Esophagus muscularis mucosa (tissue), 4 donors: Measurements from ENCODE around the gene RABL6. TPM values are rescaled to one million over a fixed set of nuclear protein-coding genes. Genes with fewer than 3 reads are reported as not detected.

Experiments used
- DNase-seq: peaks from one replicate; pipeline ENCODE4 v3.0.0-alpha.2; 2017; ENCODE audit errors: extremely low spot score
- H3K27ac ChIP-seq, 4 donors: fragments of 200-600 bp; sonication (generic); replicated peaks in 1 of 4; 1 replicate in 3 of 4; 2 replicates in 1 of 4; pipeline ENCODE4 v1.5.1; 2016 to 2019; ENCODE audit warnings: mild to moderate bottlenecking in 1 of 4
- H3K27me3 ChIP-seq, 4 donors: fragments of 200-600 bp; sonication (generic); one replicate each; pipeline versions ENCODE4 v1.5.1 to v1.6.0; 2016 to 2019
- H3K36me3 ChIP-seq, 4 donors: fragments of 200-600 bp; sonication (generic); one replicate each; pipeline ENCODE4 v1.5.1; 2016 to 2019
- H3K4me1 ChIP-seq, 4 donors: fragments of 200-600 bp; sonication (generic); one replicate each; pipeline ENCODE4 v1.5.1; 2016 to 2019
- H3K4me3 ChIP-seq, 4 donors: fragments of 200-600 bp; sonication (generic); 1 replicate in 2 of 4; 2 replicates in 2 of 4; pipeline ENCODE4 v1.5.1; 2016 to 2019; ENCODE audit warnings: mild to moderate bottlenecking in 4 of 4, moderate library complexity in 1 of 4
- H3K9me3 ChIP-seq, 4 donors: fragments of 200-600 bp; sonication (generic); 1 replicate in 3 of 4; 2 replicates in 1 of 4; pipeline ENCODE4 v1.5.1; 2016 to 2019
- CTCF ChIP-seq, 3 experiments: fragments of 200-600 bp in 2 of 3; fragments of 450-650 bp in 1 of 3; sonication (generic) in 2 of 3; IDR thresholded peaks; one replicate each; pipeline ENCODE4 v1.5.1; 2017 to 2019; ENCODE audit warnings: antibody characterized with exemption in 3 of 3, mild to moderate bottlenecking in 2 of 3, moderate library complexity in 1 of 3
- EP300 ChIP-seq: sonication (generic); formaldehyde crosslinking; IDR thresholded peaks from one replicate; pipeline ENCODE4 v1.6.1; 2017; ENCODE audit warnings: antibody characterized with exemption
- POLR2A ChIP-seq: fragments of 450-650 bp; IDR thresholded peaks from one replicate; pipeline ENCODE4 v1.6.1; 2017; ENCODE audit warnings: antibody characterized with exemption, moderate library complexity, mild to moderate bottlenecking, low read depth
- POLR2AphosphoS5 ChIP-seq, 2 donors: sonication (generic); formaldehyde crosslinking; IDR thresholded peaks; one replicate each; pipeline ENCODE4 v1.6.1; 2017; ENCODE audit warnings: antibody characterized with exemption in 2 of 2
- WGBS: methylation state at CpG from one replicate; pipeline ENCODE4 v1.1.5; 2018; 5-methylcytosine and 5-hydroxymethylcytosine counted together
- intact Hi-C: fragments of 100-400 bp; cut with DNase I; formaldehyde crosslinking; loops from one replicate; pipeline ENCODE4 v1.15.1; 2023
- total RNA-seq, 4 donors: library from RNA; depleted of rRNA; stranded (reverse); fragments of >200 nt; gene quantifications; one replicate each; pipeline versions ENCODE4 v1.1.0 to v1.2.1, GENCODE V29; 2016

Gene RABL6
- total RNA-seq, 4 donors from 2014 or later = 56.3 to 110 (median 83.0) TPM

GRCh38 chr9:136825295-136826187 lies 17.8 kb downstream of the RABL6 start:
- H3K27ac ChIP-seq = no peak overlapping the region
- no peaks in the 10 kb centered on the region for H3K27me3 ChIP-seq
- H3K9me3 ChIP-seq = no peaks in the 10 kb centered on the region
- peaks cover 10 to 18% (median 17%) of the 10 kb centered on the region in 4 donors for H3K4me1 ChIP-seq
- intact Hi-C loops = no loop called here
- peaks cover 49 to 75% (median 73%) of the 10 kb centered on the region in 4 donors for H3K36me3 ChIP-seq
- DNase-seq = no peak
- H3K4me3 ChIP-seq = no peak overlapping the region
- WGBS = 87% methylated on average over 31 of the region's 44 CpGs
- TF ChIP-seq EP300 (no peak), POLR2A (no peak), CTCF (IDR thresholded peaks at IDR 0.05) (no peak), POLR2AphosphoS5 (IDR thresholded peaks at IDR 0.05) (no peak)

- Histone ChIP-seq H3K9me3 (no peaks in the 10 kb centered on the region), H3K27ac (no peak overlapping the region), H3K4me1 (peaks cover 5 to 12% (median 11%) of the 10 kb centered on the region in 4 donors), H3K36me3 (peaks cover 52 to 81% (median 79%) of the 10 kb centered on the region in 4 donors), H3K27me3 (no peaks in the 10 kb centered on the region), H3K4me3 (no peak overlapping the region)
- intact Hi-C loops = no loop called here
- TF ChIP-seq EP300 = no peak
- no peak for TF ChIP-seq POLR2AphosphoS5 (IDR thresholded peaks at IDR 0.05)
- no peak for TF ChIP-seq CTCF (IDR thresholded peaks at IDR 0.05)
- TF ChIP-seq POLR2A = no peak
- DNase-seq = no peak
- 90% methylated on average over 11 of the region's 17 CpGs for WGBS
Measured at GRCh38 chr9:136826188-136826541, 18.4 kb downstream of the RABL6 start.

- peaks cover 0 to 4% (median 4%) of the 10 kb centered on the region in 4 donors for H3K4me1 ChIP-seq
- TF ChIP-seq POLR2AphosphoS5 (IDR thresholded peaks at IDR 0.05) (no peak), EP300 (no peak), POLR2A (no peak), CTCF (IDR thresholded peaks at IDR 0.05) (no peak)
- peaks cover 58 to 89% (median 87%) of the 10 kb centered on the region in 4 donors for H3K36me3 ChIP-seq
- no peaks in the 10 kb centered on the region for H3K27me3 ChIP-seq
- 87% methylated on average over 11 of the region's 24 CpGs for WGBS
- intact Hi-C loops = no loop called here
- no peak for DNase-seq
- no peak overlapping the region for H3K27ac ChIP-seq
- H3K4me3 ChIP-seq = no peak overlapping the region
- no peaks in the 10 kb centered on the region for H3K9me3 ChIP-seq
Measured at GRCh38 chr9:136826703-136827582, 19.2 kb downstream of the RABL6 start.

GRCh38 chr9:136827794-136828473 lies 20.2 kb downstream of the RABL6 start:
- Histone ChIP-seq H3K9me3 (no peaks in the 10 kb centered on the region), H3K4me3 (no peak overlapping the region), H3K27ac (no peak overlapping the region), H3K36me3 (peaks cover 68 to 98% (median 97%) of the 10 kb centered on the region in 4 donors), H3K27me3 (no peaks in the 10 kb centered on the region), H3K4me1 (no peaks in the 10 kb centered on the region)
- 91% methylated on average over 14 of the region's 14 CpGs for WGBS
- DNase-seq = no peak
- intact Hi-C loops = no loop called here
- TF ChIP-seq POLR2A = no peak
